ENCODE results near the gene PFKFB2.

DNA sequence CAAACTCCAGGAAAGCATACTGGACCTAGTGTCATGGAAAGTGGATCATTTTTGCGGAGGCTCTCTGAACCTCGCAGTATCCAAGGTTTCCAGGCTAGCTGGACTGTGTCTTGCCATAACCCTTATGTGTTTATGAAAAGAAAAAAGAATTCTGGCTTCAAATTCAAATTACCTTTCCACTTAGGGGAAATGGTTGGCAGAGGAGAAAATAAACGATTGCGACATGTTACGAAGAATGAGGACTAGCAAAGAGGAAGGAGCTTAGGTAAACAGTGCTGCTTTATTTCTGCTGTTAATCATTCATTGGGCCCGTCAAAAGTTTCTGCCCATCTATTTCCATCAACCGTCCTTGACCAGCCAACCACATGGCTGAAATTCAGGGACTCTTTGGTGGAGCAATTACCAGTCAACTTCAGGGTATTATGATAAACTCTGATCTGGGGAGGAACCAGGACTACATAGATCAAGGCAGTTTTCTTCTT is 50.9 kb downstream of the PFKFB2 start, which contains the start of gene C4BPA:
- no peak for TF ChIP-seq CTCF (IDR thresholded peaks at IDR 0.05; ENCODE audit: poor library complexity)
- TF ChIP-seq EZH2 (IDR thresholded peaks at IDR 0.05; ENCODE audit: borderline replicate concordance) = no peak
- TF ChIP-seq EZH2phosphoT487 (IDR thresholded peaks at IDR 0.05; ENCODE audit: low read depth, severe bottlenecking, unreplicated experiment) = no peak

All from hepatocyte (in vitro differentiated cells).